ENCODE data around the gene NEIL3.

Gene NEIL3

GRCh38 chr4:177371461-177371860 is 61.8 kb downstream of the NEIL3 start:
- DNase-seq: no peak

GRCh38 chr4:177374966-177375365 is 65.3 kb downstream of the NEIL3 start:
- no peak for DNase-seq

GRCh38 chr4:177375372-177375771 is 65.7 kb downstream of the NEIL3 start:
- no peak for DNase-seq

GRCh38 chr4:177376024-177376423 is 66.3 kb downstream of the NEIL3 start:
- DNase-seq: no peak

- no peak for DNase-seq
Measured at GRCh38 chr4:177380730-177381287, 71.1 kb downstream of the NEIL3 start.

GRCh38 chr4:177381762-177382310 is 72.2 kb downstream of the NEIL3 start:
- DNase-seq: no peak

GRCh38 chr4:177384856-177385397 is 75.3 kb downstream of the NEIL3 start:
- peak; percentile 24 to 29 for DNase-seq

GRCh38 chr4:177385576-177386277 is 76.1 kb downstream of the NEIL3 start:
- no peak for DNase-seq

GRCh38 chr4:177386278-177386815 is 76.7 kb downstream of the NEIL3 start:
- peak; percentile 19 to 37 for DNase-seq

- DNase-seq: no peak
Measured at GRCh38 chr4:177391287-177391686, 81.6 kb downstream of the NEIL3 start.

- no peak for DNase-seq
Measured at GRCh38 chr4:177391953-177392352, 82.3 kb downstream of the NEIL3 start.

- DNase-seq: no peak
Measured at GRCh38 chr4:177393236-177393635, 83.6 kb downstream of the NEIL3 start.

- no peak for DNase-seq
Measured at GRCh38 chr4:177396352-177396751, 86.7 kb downstream of the NEIL3 start.

GRCh38 chr4:177400030-177400429 is 90.4 kb downstream of the NEIL3 start:
- no peak for DNase-seq

- no peak for DNase-seq
Measured at GRCh38 chr4:177401658-177402273, 92.1 kb downstream of the NEIL3 start.

- no peak for DNase-seq
Measured at GRCh38 chr4:177403746-177404145, 94.1 kb downstream of the NEIL3 start.

GRCh38 chr4:177404342-177404741 is 94.7 kb downstream of the NEIL3 start:
- DNase-seq: no peak

GRCh38 chr4:177404986-177405385 is 95.3 kb downstream of the NEIL3 start:
- DNase-seq: no peak

GRCh38 chr4:177405508-177405907 is 95.8 kb downstream of the NEIL3 start:
- DNase-seq: no peak

GRCh38 chr4:177408023-177408422 is 98.3 kb downstream of the NEIL3 start:
- no peak for DNase-seq

GRCh38 chr4:177410566-177410965 is 100.9 kb downstream of the NEIL3 start:
- DNase-seq: no peak

- no peak for DNase-seq
Measured at GRCh38 chr4:177411996-177412395, 102.3 kb downstream of the NEIL3 start.
